ENCODE measurements around the gene ARHGAP22. TPM values are rescaled to one million over a fixed set of nuclear protein-coding genes. Genes with fewer than 3 reads are reported as not detected.

The ARHGAP22 gene
- total RNA-seq, 1 donor from 2014 or later = 6.2 TPM

GRCh38 chr10:48399056-48399541, 205.8 kb downstream of the ARHGAP22 start:
- no peaks in the 10 kb centered on the region for H3K9me3 Mint-ChIP-seq (ENCODE audit: unreplicated experiment)
- no peak overlapping the region for H3K4me3 Mint-ChIP-seq (ENCODE audit: unreplicated experiment)
- H4K20me1 ChIP-seq (ENCODE audit: insufficient read depth, low read length) = peaks cover 31% of the 10 kb centered on the region
- no peak overlapping the region for H3K9ac ChIP-seq (ENCODE audit: low read length)
- H3K4me2 ChIP-seq (ENCODE audit: low read length) = peak overlapping the region; percentile 12
- no peak overlapping the region for H3K27ac ChIP-seq (ENCODE audit: low read depth, low read length)
- H3K4me3 ChIP-seq (ENCODE audit: insufficient read depth, low read depth, low read length) = no peak overlapping the region
- DNase-seq (ENCODE audit: low read depth) (peak; percentile 10), FAIRE-seq (no peak)
- no peaks in the 10 kb centered on the region for H3K27me3 ChIP-seq (ENCODE audit: insufficient read depth, low read length)
- H3K27me3 Mint-ChIP-seq (ENCODE audit: low read depth, unreplicated experiment) = no peaks in the 10 kb centered on the region
- no peak overlapping the region for H3K27ac Mint-ChIP-seq (ENCODE audit: unreplicated experiment)
- no peaks in the 10 kb centered on the region for H3K9me3 ChIP-seq (ENCODE audit: insufficient read depth, low read depth, low read length)
- peaks cover 21% of the 10 kb centered on the region for H3K4me1 Mint-ChIP-seq (ENCODE audit: low read depth, unreplicated experiment)
- TF ChIP-seq CTCF (IDR thresholded peaks at IDR 0.05; ENCODE audit: insufficient read depth, low read depth, low read length) (no peak), EZH2 (IDR thresholded peaks at IDR 0.05; ENCODE audit: insufficient read depth, low read length) (no peak)
- no peaks in the 10 kb centered on the region for H3K36me3 ChIP-seq (ENCODE audit: insufficient read depth, low read length)
- no peak overlapping the region for H2AFZ ChIP-seq (ENCODE audit: low read depth, low read length)
- peaks cover 4% of the 10 kb centered on the region for H3K4me1 ChIP-seq (ENCODE audit: insufficient read depth, low read length)
- H3K79me2 ChIP-seq (ENCODE audit: insufficient read depth, low read length) = peaks cover 41% of the 10 kb centered on the region
- no peaks in the 10 kb centered on the region for H3K36me3 Mint-ChIP-seq (ENCODE audit: low read depth, unreplicated experiment)

- no peaks in the 10 kb centered on the region for H3K9me3 ChIP-seq (ENCODE audit: insufficient read depth, low read depth, low read length)
- no peak overlapping the region for H3K27ac Mint-ChIP-seq (ENCODE audit: unreplicated experiment)
- no peak overlapping the region for H3K4me3 Mint-ChIP-seq (ENCODE audit: unreplicated experiment)
- H3K9me3 Mint-ChIP-seq (ENCODE audit: unreplicated experiment) = no peaks in the 10 kb centered on the region
- no peaks in the 10 kb centered on the region for H3K27me3 Mint-ChIP-seq (ENCODE audit: low read depth, unreplicated experiment)
- H3K9ac ChIP-seq (ENCODE audit: low read length) = no peak overlapping the region
- no peak for FAIRE-seq
- no peak for DNase-seq (ENCODE audit: low read depth)
- H3K79me2 ChIP-seq (ENCODE audit: insufficient read depth, low read length) = peaks cover 41% of the 10 kb centered on the region
- peaks cover 21% of the 10 kb centered on the region for H3K4me1 Mint-ChIP-seq (ENCODE audit: low read depth, unreplicated experiment)
- no peak overlapping the region for H3K27ac ChIP-seq (ENCODE audit: low read depth, low read length)
- no peaks in the 10 kb centered on the region for H3K27me3 ChIP-seq (ENCODE audit: insufficient read depth, low read length)
- H3K4me1 ChIP-seq (ENCODE audit: insufficient read depth, low read length) = peaks cover 4% of the 10 kb centered on the region
- no peak overlapping the region for H3K4me2 ChIP-seq (ENCODE audit: low read length)
- H2AFZ ChIP-seq (ENCODE audit: low read depth, low read length) = no peak overlapping the region
- TF ChIP-seq EZH2 (IDR thresholded peaks at IDR 0.05; ENCODE audit: insufficient read depth, low read length) = no peak
- no peak for TF ChIP-seq CTCF (IDR thresholded peaks at IDR 0.05; ENCODE audit: insufficient read depth, low read depth, low read length)
- H3K4me3 ChIP-seq (ENCODE audit: insufficient read depth, low read depth, low read length) = no peak overlapping the region
- H4K20me1 ChIP-seq (ENCODE audit: insufficient read depth, low read length) = peaks cover 31% of the 10 kb centered on the region
- H3K36me3 ChIP-seq (ENCODE audit: insufficient read depth, low read length) = no peaks in the 10 kb centered on the region
- no peaks in the 10 kb centered on the region for H3K36me3 Mint-ChIP-seq (ENCODE audit: low read depth, unreplicated experiment)
Measured at GRCh38 chr10:48398261-48398660, 206.6 kb downstream of the ARHGAP22 start.

Other genes with a start within 250 kb of the ARHGAP22 start
- gene WDFY4, start 79.8 kb upstream of the ARHGAP22 start, total RNA-seq = 0.02 and 0.25 TPM in 2 replicates

Data from astrocyte (in vitro differentiated cells and primary cell).